HEK293 (cell line): ENCODE measurements around the gene PDE6C.

Source experiments
- EGR2 ChIP-seq: fragments of 450-650 bp; formaldehyde crosslinking; IDR thresholded peaks from 2 replicates; pipeline ENCODE4 v1.5.1; 2016; ENCODE audit warnings: low read depth, missing biosample characterization, missing genetic modification characterization
- HOXD13 ChIP-seq: sonication (generic); formaldehyde crosslinking; IDR thresholded peaks from 2 replicates; pipeline ENCODE4 v1.8.0; 2022; ENCODE audit warnings: missing genetic modification reagents, borderline replicate concordance
- KLF9 ChIP-seq: fragments of 450-650 bp; formaldehyde crosslinking; IDR thresholded peaks from 2 replicates; pipeline ENCODE4 v1.5.1; 2016; ENCODE audit warnings: missing biosample characterization, missing genetic modification characterization, low read depth
- OVOL3 ChIP-seq: fragments of 450-650 bp; formaldehyde crosslinking; IDR thresholded peaks from 2 replicates; pipeline ENCODE4 v1.5.1; 2016; ENCODE audit warnings: missing biosample characterization, missing genetic modification characterization
- PRDM4 ChIP-seq: fragments of 450-650 bp; formaldehyde crosslinking; IDR thresholded peaks from 2 replicates; pipeline ENCODE4 v1.5.1; 2017; ENCODE audit warnings: missing biosample characterization, missing genetic modification characterization
- SCRT2 ChIP-seq: fragments of 450-650 bp; formaldehyde crosslinking; IDR thresholded peaks from 2 replicates; pipeline ENCODE4 v1.5.1; 2016; ENCODE audit warnings: missing biosample characterization, missing genetic modification characterization
- ZBTB17 ChIP-seq: fragments of 450-650 bp; formaldehyde crosslinking; IDR thresholded peaks from 2 replicates; pipeline ENCODE4 v1.5.1; 2016; ENCODE audit warnings: missing biosample characterization, missing genetic modification characterization
- ZBTB6 ChIP-seq: fragments of 450-650 bp; formaldehyde crosslinking; IDR thresholded peaks from 2 replicates; pipeline ENCODE4 v1.5.1; 2017; ENCODE audit warnings: missing biosample characterization, missing genetic modification characterization
- ZFHX2 ChIP-seq: fragments of 450-650 bp; formaldehyde crosslinking; conservative IDR thresholded peaks from 2 replicates; pipeline ENCODE4 v1.5.1; 2016; ENCODE audit warnings: missing biosample characterization, missing genetic modification characterization
- ZNF10 ChIP-seq: fragments of 450-650 bp; formaldehyde crosslinking; IDR thresholded peaks from 2 replicates; pipeline ENCODE4 v1.5.1; 2017; ENCODE audit warnings: missing biosample characterization, missing genetic modification characterization
- ZNF112 ChIP-seq: fragments of 450-650 bp; formaldehyde crosslinking; IDR thresholded peaks from 2 replicates; pipeline ENCODE4 v1.5.0; 2017; ENCODE audit warnings: missing biosample characterization, missing genetic modification characterization
- ZNF132 ChIP-seq: fragments of 450-650 bp; formaldehyde crosslinking; IDR thresholded peaks from 2 replicates; pipeline ENCODE4 v1.5.1; 2017; ENCODE audit warnings: missing biosample characterization, missing genetic modification characterization, borderline replicate concordance
- ZNF133 ChIP-seq: fragments of 450-650 bp; formaldehyde crosslinking; IDR thresholded peaks from 2 replicates; pipeline ENCODE4 v1.5.1; 2016; ENCODE audit warnings: missing biosample characterization, missing genetic modification characterization
- ZNF140 ChIP-seq: fragments of 450-650 bp; formaldehyde crosslinking; IDR thresholded peaks from 2 replicates; pipeline ENCODE4 v1.5.1; 2016; ENCODE audit warnings: missing biosample characterization, missing genetic modification characterization
- ZNF23 ChIP-seq: fragments of 450-650 bp; formaldehyde crosslinking; IDR thresholded peaks from 2 replicates; pipeline ENCODE4 v1.5.1; 2016; ENCODE audit warnings: missing biosample characterization, missing genetic modification characterization, borderline replicate concordance
- ZNF311 ChIP-seq: fragments of 450-650 bp; formaldehyde crosslinking; IDR thresholded peaks from 2 replicates; pipeline ENCODE4 v1.5.1; 2017; ENCODE audit warnings: missing biosample characterization, missing genetic modification characterization, borderline replicate concordance
- ZNF560 ChIP-seq: fragments of 450-650 bp; formaldehyde crosslinking; IDR thresholded peaks from 2 replicates; pipeline ENCODE4 v1.5.1; 2017; ENCODE audit warnings: missing biosample characterization, missing genetic modification characterization, borderline replicate concordance
- ZNF600 ChIP-seq: fragments of 450-650 bp; formaldehyde crosslinking; IDR thresholded peaks from 2 replicates; pipeline ENCODE4 v1.5.1; 2016; ENCODE audit warnings: missing biosample characterization, missing genetic modification characterization
- ZNF837 ChIP-seq: fragments of 450-650 bp; formaldehyde crosslinking; IDR thresholded peaks from 2 replicates; pipeline ENCODE4 v1.5.1; 2016; ENCODE audit warnings: missing biosample characterization, missing genetic modification characterization
- ZSCAN30 ChIP-seq: fragments of 450-650 bp; IDR thresholded peaks from 2 replicates; pipeline ENCODE4 v1.5.1; 2018; ENCODE audit warnings: missing biosample characterization, mild to moderate bottlenecking, missing genetic modification characterization, moderate library complexity
- TF ChIP-seq, protein P1 (sequence below): fragments of 450-650 bp; formaldehyde crosslinking; conservative IDR thresholded peaks from 2 replicates; pipeline ENCODE4 v1.5.1; 2016; ENCODE audit warnings: low read depth, missing biosample characterization, missing genetic modification characterization
- TF ChIP-seq, protein P2 (sequence below): fragments of 450-650 bp; formaldehyde crosslinking; optimal IDR thresholded peaks from 2 replicates; pipeline ENCODE3; 2016; ENCODE audit warnings: missing biosample characterization, mild to moderate bottlenecking, missing genetic modification characterization

PDE6C gene

GRCh38 chr10:93702210-93703001, 90.1 kb downstream of the PDE6C start, which contains the start of gene FRA10AC1 (continued):
- no peak for TF ChIP-seq ZNF311 (tag by site-specific recombination)
- TF ChIP-seq ZNF140: no peak
- peak; percentile 97 for TF ChIP-seq ZBTB17 (tag by site-specific recombination)
- TF ChIP-seq ZNF560 (tag by site-specific recombination): peak; percentile 66; the same call in 1 of the 2 replicates
- TF ChIP-seq ZNF132: no peak
- no peak for TF ChIP-seq ZNF112
- 0 out of 2 replicates have a peak, but pooled peaks have one; percentile 62 for TF ChIP-seq PRDM4 (tag by site-specific recombination)
- no peak for TF ChIP-seq ZNF837 (tag by site-specific recombination)
- peak; percentile 83 for TF ChIP-seq EGR2
- peak; percentile 59; the same call in 1 of the 2 replicates for TF ChIP-seq KLF9 (tag by site-specific recombination)
- peak; percentile 43; the same call in 1 of the 2 replicates for TF ChIP-seq ZNF133 (tag by site-specific recombination)
- TF ChIP-seq ZNF600 (tag by site-specific recombination): peak; percentile 98
- peak; percentile 63; the same call in 1 of the 2 replicates for TF ChIP-seq ZNF10 (tag by site-specific recombination)
- TF ChIP-seq, protein P1, sequence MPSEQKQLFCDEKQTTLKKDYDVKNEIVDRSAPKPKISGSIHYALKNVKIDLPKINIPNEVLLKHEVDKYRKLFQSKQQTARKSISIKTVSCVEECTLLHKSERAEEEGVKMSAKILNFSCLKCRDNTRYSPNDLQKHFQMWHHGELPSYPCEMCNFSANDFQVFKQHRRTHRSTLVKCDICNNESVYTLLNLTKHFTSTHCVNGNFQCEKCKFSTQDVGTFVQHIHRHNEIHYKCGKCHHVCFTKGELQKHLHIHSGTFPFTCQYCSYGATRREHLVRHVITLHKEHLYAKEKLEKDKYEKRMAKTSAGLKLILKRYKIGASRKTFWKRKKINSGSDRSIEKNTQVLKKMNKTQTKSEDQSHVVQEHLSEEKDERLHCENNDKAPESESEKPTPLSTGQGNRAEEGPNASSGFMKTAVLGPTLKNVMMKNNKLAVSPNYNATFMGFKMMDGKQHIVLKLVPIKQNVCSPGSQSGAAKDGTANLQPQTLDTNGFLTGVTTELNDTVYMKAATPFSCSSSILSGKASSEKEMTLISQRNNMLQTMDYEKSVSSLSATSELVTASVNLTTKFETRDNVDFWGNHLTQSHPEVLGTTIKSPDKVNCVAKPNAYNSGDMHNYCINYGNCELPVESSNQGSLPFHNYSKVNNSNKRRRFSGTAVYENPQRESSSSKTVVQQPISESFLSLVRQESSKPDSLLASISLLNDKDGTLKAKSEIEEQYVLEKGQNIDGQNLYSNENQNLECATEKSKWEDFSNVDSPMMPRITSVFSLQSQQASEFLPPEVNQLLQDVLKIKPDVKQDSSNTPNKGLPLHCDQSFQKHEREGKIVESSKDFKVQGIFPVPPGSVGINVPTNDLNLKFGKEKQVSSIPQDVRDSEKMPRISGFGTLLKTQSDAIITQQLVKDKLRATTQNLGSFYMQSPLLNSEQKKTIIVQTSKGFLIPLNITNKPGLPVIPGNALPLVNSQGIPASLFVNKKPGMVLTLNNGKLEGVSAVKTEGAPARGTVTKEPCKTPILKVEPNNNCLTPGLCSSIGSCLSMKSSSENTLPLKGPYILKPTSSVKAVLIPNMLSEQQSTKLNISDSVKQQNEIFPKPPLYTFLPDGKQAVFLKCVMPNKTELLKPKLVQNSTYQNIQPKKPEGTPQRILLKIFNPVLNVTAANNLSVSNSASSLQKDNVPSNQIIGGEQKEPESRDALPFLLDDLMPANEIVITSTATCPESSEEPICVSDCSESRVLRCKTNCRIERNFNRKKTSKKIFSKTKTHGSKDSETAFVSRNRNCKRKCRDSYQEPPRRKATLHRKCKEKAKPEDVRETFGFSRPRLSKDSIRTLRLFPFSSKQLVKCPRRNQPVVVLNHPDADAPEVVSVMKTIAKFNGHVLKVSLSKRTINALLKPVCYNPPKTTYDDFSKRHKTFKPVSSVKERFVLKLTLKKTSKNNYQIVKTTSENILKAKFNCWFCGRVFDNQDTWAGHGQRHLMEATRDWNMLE: peak; percentile 98
- peak; percentile 99 for TF ChIP-seq ZSCAN30 (tag by site-specific recombination)
- TF ChIP-seq HOXD13 (CRISPR knock-in tag): peak; percentile 73; the same call in 1 of the 2 replicates
- TF ChIP-seq ZBTB6: peak; percentile 80
- TF ChIP-seq, protein P2, sequence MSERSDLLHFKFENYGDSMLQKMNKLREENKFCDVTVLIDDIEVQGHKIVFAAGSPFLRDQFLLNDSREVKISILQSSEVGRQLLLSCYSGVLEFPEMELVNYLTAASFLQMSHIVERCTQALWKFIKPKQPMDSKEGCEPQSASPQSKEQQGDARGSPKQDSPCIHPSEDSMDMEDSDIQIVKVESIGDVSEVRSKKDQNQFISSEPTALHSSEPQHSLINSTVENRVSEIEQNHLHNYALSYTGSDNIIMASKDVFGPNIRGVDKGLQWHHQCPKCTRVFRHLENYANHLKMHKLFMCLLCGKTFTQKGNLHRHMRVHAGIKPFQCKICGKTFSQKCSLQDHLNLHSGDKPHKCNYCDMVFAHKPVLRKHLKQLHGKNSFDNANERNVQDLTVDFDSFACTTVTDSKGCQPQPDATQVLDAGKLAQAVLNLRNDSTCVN (tag by site-specific recombination): peak; percentile 68
- TF ChIP-seq OVOL3 (tag by site-specific recombination): peak; percentile 88
- peak; percentile 72 for TF ChIP-seq ZFHX2 (tag by site-specific recombination)
- TF ChIP-seq SCRT2 (tag by site-specific recombination): peak; percentile 81
- TF ChIP-seq ZNF23 (tag by site-specific recombination): no peak
